SIG-M5 treated with dmso at 0.1 percent for 504 hours (cell line): ENCODE measurements around the gene PIK3AP1.
A peak's percentile ranks its signal among the peaks of the same experiment; 100 is the strongest.
"Not testable (repeated sequence)": the region's sequence is repeated elsewhere in the genome, so short reads cannot be mapped to it uniquely, and the experiment has no call there.

Experiments
- DNase-seq: peaks from one replicate; lab custom pipeline; 2025; ENCODE audit not compliant: unreplicated experiment; lab: John Stamatoyannopoulos, UW

PIK3AP1 gene

GRCh38 chr10:96724621-96725020 lies 4.3 kb upstream of the PIK3AP1 start:
- no peak for DNase-seq

DNA sequence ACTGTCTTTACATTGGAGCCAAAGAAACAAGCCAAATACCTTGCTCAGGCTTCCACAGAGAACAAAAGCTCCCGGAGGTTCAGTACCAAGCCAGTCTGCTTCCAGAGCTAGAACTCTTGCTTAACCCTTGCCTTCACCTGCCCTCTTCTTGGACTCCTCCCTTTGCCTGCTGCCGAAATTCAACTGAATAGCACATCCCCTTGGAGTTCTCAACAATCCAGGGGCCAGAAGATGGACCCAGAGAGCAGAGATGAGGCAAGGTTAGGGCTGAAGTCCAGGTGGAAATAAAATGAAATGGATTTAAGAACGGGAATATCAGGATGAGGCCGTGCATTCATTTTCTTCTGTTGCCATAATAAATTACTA lies 876 bp upstream of the PIK3AP1 start:
- DNase-seq, result no peak

- peak; percentile 78 for DNase-seq
Measured at GRCh38 chr10:96719850-96720421, 378 bp downstream of the PIK3AP1 start.

DNA sequence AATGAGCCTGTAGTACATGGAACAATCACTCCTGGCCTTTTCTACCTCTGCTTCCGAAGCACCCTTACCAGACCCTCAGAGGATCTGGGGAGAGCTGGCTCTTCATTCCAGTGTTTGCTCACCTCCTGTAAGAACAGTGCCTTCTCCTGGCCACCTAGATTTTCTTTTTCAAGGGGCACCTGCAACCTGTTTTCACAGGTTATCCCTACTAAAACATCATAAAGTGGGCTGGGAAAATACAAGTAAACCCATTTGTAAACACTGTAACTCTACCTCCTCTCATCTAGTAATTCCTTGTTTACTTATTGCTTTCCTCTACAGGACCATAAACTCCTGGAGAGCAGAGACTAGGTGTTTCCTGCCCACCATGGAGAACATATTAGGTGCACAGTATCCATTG lies 1.1 kb downstream of the PIK3AP1 start:
- DNase-seq, result no peak

DNA sequence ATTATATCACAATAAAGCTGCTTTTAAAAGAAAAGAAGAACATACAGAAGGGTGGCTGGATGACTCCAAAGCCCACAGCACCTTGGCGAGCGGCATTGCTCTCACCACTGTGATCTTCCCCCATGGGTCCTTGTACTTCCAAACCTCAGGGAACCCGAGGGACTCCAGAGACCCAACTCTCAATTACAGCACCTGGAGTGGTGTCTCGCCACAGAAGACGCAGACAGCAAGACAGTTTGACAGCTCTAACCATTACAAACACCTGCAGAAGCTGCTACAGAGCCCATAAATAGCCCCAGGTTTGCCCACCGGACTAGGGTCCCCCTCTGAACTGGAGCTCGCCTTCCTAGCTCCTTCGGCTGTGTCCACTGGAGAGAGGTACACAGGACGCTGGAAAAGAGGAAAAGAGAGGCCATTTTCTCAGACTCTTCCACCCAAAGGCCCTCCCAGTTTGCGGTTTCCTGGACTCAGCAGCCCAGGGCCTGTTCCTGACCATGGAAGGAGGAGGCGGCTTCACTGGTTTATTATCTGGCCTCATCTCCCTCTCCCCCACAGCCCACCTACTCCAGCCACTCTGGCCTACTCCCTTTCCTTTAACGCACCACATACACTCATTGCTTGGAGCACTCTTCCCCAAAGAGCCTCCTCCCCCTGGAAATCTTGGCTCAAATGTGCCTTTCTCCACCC lies 1.9 kb downstream of the PIK3AP1 start:
- no peak for DNase-seq

- DNase-seq, result no peak
Measured at GRCh38 chr10:96716390-96716789, 3.9 kb downstream of the PIK3AP1 start.

DNA sequence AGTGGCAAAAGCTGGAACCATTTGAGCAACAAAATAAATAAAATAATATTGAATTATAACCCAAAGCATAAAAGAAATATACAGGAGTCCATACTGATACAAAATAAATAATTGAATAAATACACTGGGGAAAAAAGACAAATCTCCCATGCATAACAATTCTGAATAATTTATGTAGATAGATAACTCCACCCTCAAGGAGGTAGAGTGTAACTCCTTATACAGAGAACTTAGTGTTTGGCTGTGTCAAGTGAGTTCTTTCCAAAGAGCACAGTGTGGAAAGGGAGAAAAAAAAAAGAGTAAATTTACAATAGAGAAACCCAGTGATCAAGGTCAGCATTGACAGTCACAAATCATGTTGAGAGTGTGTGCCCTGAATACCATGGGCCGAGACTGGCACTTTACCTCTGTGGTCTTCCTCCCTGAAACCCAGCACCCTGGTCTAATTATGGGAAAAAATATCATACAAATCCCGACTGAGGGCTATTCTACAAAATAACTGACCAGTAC lies 5.5 kb downstream of the PIK3AP1 start:
- DNase-seq, result no peak

DNA sequence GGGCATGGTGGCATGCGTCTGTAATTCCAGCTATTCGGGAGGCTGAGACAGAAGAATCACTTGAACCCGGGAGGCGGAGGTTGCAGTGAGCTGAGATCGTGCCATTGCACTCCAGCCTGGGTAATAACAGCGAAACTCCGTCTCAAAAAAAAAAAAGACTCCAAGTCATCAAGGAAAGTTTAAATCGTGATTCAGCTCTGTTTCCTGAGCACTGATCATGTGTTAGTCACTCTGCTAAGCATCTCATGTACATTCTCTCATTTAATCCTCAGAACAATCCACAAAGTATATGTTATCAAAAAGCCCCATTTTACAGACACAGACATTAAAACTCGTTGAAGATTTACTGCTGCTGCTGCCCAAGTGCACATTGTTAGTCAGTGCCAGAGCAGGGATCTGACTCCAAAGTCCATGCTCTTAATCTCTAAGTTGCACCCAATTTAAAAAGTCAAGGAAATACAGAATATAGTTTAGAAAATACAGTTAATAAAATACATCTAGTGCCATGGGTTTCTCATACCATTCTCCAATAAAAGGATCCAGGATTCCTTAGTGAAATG lies 6.2 kb downstream of the PIK3AP1 start:
- no peak for DNase-seq

GRCh38 chr10:96712662-96713271 lies 7.5 kb downstream of the PIK3AP1 start:
- DNase-seq, result peak; percentile 10

DNA sequence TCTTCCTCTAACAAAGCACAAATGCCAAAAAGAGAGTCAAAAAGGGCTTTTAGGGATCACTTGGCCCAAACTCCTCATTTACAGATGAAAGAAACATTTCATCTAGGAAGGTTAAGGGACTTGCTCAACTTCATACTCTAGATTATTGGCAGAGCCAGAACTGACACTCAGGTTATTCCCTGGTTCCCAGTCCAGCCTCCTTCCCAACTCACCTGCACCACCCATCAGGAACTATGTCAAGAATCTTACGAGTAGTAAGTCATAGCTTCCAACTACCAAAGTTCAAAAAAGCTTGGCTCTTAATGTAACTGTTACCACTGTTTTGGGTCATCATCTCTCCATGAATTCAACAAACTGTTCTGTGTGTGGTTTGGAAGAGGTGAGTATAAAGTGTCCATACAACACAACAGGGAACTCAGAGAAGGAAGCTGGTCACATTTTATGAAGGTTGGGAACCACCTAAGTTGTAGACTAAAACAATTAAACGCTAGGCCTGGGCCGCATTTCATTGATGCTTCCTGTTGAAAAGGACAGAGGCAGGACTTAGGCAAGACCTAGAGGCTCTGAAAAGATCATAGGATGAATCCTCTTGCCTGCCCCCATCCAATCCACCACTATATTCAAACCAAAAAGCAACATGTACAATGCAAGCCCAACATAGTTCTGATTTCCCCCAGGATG lies 9.1 kb downstream of the PIK3AP1 start:
- no peak for DNase-seq

GRCh38 chr10:96709525-96709924 lies 10.8 kb downstream of the PIK3AP1 start:
- DNase-seq, result no peak

DNA sequence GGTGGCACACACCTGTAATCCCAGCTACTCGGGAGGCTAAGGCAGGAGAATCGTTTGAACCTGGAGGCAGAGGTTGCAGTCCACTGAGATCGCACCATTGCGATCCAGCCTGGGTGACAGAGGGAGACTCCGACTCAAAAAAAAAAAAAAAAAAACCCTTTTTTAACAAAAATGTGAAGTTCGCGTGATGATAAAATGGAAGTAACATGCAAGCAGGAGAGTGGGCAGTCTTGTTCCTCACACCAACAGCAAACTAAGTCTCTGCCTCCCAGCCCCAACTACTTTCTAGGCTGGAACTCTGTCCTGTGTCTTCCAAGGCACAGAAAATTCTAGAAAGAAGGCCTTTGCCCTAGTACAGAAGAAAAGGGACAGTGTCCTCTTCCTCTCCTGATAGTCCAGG lies 11.3 kb downstream of the PIK3AP1 start:
- DNase-seq, result no peak

- peak; percentile 87 for DNase-seq
Measured at GRCh38 chr10:96708456-96708855, 11.9 kb downstream of the PIK3AP1 start.

GRCh38 chr10:96706331-96706853 lies 13.9 kb downstream of the PIK3AP1 start:
- DNase-seq, result no peak

DNA sequence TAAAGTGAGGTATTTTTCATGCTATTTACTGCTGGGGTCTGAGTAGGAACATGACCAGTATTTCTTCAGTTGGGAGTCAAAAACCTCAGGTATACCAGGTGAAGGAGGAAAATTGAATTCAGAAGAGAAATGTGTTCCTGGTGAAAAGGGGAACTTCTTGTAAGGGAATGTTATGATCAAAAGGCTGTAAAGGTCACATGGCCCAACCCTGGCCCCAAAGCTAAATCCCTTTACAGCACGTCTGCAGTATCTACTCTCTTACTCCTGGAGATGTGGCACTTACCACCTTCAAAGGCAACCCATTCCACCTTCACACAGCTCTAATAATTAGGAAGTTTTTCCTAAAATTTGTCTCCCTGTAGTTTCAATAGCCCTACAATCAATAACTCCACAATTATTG lies 15.2 kb downstream of the PIK3AP1 start:
- DNase-seq, result no peak

GRCh38 chr10:96704563-96704962 lies 15.8 kb downstream of the PIK3AP1 start:
- DNase-seq, result no peak

- DNase-seq, result peak; percentile 39
Measured at GRCh38 chr10:96703358-96703757, 17.0 kb downstream of the PIK3AP1 start.

- DNase-seq, result no peak
Measured at GRCh38 chr10:96701265-96701664, 19.0 kb downstream of the PIK3AP1 start.

DNA sequence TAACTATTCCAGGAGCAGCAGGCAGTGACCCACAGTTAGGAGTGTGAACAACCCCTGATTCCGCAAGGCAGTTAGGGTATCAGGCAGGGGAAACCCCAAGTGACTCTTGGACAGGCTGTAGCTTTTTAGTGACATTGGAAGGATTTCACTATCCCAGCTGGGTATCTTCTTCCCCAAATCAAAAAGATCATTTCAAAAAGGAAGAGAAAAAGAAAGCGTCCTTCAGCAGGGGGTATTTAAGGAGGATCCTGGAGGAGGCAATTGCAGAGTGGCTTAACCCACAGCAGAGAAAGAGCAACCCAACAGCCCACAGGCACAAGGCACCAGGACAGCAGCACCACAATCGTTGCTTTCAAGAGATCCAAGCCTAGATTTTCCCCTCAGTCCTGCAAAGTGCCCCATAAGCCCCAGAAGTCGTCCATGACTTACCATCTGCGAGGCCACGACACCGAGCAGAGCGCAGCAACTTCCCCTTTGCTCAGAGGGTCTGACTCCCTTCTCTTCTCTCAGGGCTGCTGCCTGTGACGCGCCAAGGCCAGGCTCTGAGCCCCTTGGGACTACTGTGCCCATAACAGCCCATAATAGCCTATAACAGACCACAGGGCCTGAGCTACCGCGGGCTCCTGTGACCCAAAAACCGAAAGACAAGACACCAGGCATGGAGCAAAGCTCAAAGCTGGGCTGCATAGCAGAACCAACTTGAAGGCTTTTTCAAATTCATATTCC lies 19.8 kb downstream of the PIK3AP1 start:
- DNase-seq, result peak; percentile 62

DNA sequence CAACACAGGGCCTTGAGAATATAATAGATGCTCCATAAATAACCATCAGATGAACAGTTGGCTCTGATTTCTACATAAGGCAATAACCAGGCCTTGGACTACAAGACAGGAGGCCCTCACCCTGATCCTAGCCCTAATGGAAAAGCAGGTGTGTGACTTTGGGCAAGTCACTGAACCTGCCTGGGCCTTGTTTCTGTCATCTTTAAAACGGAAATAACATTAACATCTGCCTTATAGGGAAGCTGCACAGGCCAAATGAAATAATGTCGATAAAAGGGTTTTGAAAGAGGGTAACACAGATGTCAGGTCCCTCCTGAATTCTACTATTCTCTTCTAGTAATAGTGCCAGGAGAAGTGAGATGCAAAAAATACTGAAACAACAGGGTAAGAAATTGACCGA lies 20.7 kb downstream of the PIK3AP1 start:
- DNase-seq, result no peak

GRCh38 chr10:96698305-96698704 lies 22.0 kb downstream of the PIK3AP1 start:
- not testable (repeated sequence) for DNase-seq
